Mucosa of stomach (tissue), 1 donor: ENCODE measurements around the gene POP7.

Source experiments
- H3K27me3 ChIP-seq: one replicate; pipeline ENCODE4 v1.7.0; 2013; ENCODE audit warnings: mild to moderate bottlenecking, low read length; ENCODE audit not compliant: control insufficient read depth, insufficient read depth
- H3K36me3 ChIP-seq: one replicate; pipeline ENCODE4 v1.7.0; 2013; ENCODE audit warnings: low read length; ENCODE audit not compliant: control insufficient read depth, insufficient read depth
- H3K4me1 ChIP-seq: one replicate; pipeline ENCODE4 v1.7.0; 2013; ENCODE audit warnings: mild to moderate bottlenecking, low read length; ENCODE audit not compliant: control insufficient read depth, insufficient read depth
- H3K4me3 ChIP-seq: one replicate; pipeline ENCODE4 v1.7.0; 2013; ENCODE audit warnings: low read length
- H3K9ac ChIP-seq: one replicate; pipeline ENCODE4 v1.7.0; 2013; ENCODE audit warnings: mild to moderate bottlenecking, low read length, moderate library complexity
- H3K9me3 ChIP-seq: one replicate; pipeline ENCODE4 v1.7.0; 2013; ENCODE audit warnings: mild to moderate bottlenecking, low read length, moderate library complexity; ENCODE audit not compliant: control insufficient read depth
- donor health status: Pancreatic carcinoma.

Gene POP7

DNA sequence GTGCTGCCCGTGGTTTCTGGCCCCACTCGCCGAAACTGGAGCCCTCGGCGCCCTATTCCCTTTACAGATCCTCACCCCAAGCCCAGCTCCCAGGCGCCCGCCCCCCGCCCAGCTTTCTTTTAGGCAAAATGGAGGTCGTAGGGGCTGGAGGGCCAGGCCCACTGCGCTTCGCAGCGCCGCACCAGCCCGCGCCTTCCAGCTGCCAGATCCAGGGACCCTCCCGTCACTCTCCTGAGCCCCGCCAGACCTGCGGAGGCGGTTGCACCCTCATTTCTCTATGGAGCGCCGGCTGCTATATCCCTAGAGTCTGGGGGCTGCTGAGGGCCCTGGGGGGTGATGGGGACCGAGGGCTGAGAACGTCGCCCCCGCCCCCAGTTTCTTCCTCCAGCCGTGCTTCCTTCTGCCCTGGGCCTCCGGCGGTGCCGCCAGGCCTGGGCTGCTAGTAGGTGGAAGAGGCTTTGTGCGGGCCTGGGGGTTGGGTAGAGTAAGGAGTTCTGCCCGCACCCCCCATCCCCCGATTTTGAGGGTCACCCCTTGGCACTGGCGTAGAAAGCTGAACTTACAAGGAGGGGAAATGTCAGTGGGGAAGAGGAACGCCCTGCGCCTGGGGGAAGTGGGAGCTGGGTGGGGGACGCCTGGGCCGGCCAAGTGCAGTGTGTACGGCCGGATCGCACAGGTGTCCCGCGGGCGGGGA lies 31.4 kb upstream of the POP7 start:
- H3K4me1 ChIP-seq, result peaks cover 6% of the 10 kb centered on the region
- H3K4me3 ChIP-seq, result peak overlapping the region; percentile 61
- H3K27me3 ChIP-seq, result no peaks in the 10 kb centered on the region
- no peaks in the 10 kb centered on the region for H3K9me3 ChIP-seq
- H3K36me3 ChIP-seq, result peaks cover 21% of the 10 kb centered on the region
- H3K9ac ChIP-seq, result peak overlapping the region; percentile 94

DNA sequence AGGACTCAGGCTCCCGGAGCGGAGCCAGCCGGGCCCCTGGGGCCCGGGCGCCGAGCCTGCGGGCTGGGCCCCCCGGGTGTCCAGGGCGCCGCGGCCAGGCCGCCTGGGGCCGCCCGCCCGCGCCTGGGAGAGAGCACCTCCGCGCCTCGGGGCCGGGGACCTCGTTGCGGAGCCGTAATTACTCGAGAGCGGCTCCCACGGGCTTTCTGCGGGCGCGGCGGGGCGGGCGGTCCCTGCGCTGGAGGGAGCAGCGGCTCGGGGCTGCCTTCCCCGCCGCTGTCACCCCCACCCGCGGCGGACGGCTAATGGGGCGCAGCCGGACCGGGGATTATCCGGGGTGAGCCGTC lies 30.8 kb upstream of the POP7 start:
- H3K9ac ChIP-seq, result peak overlapping the region; percentile 94
- H3K36me3 ChIP-seq, result peaks cover 21% of the 10 kb centered on the region
- H3K4me3 ChIP-seq, result no peak overlapping the region
- peaks cover 11% of the 10 kb centered on the region for H3K4me1 ChIP-seq
- no peaks in the 10 kb centered on the region for H3K27me3 ChIP-seq
- H3K9me3 ChIP-seq, result no peaks in the 10 kb centered on the region

DNA sequence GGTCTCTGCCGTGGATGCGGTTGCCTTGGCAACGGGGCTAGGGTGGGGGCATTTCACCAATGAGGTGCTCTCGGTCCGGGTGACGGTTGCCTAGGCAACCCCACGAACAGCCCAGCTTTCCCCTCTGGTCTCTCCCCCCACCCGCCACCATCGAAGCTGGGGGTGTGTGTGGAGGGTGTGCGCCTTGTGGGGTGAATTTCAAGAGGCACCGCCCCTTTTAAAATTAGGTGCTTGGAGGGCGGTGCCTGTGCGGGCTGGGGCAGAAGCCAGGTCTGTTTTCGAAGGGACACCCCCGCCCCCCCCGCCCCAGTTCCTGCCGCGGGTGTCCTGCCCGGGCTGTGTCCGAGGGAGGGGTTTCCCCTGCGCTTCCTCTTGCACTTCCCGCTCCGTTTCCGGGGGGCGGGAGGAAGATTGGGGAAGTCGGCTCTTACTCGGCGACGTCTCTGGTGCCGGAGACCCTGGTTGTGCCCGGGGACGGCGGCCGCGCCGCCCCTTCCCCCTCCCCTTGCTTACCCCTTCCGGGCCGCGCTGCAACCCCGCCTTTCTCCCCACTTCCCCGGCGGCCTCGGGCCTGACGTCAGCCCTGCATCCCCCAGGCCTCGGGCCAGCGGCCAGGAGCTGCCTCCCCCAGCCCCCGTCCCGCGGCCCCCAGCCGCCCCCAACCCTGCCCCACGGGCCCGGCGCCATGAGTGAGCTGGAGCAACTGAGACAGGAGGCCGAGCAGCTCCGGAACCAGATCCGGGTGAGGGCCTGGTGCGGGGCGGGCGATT lies 30.2 kb upstream of the POP7 start:
- peaks cover 11% of the 10 kb centered on the region for H3K4me1 ChIP-seq
- H3K9me3 ChIP-seq, result no peaks in the 10 kb centered on the region
- no peak overlapping the region for H3K4me3 ChIP-seq
- H3K36me3 ChIP-seq, result peaks cover 21% of the 10 kb centered on the region
- no peaks in the 10 kb centered on the region for H3K27me3 ChIP-seq
- peak overlapping the region; percentile 47 for H3K9ac ChIP-seq

DNA sequence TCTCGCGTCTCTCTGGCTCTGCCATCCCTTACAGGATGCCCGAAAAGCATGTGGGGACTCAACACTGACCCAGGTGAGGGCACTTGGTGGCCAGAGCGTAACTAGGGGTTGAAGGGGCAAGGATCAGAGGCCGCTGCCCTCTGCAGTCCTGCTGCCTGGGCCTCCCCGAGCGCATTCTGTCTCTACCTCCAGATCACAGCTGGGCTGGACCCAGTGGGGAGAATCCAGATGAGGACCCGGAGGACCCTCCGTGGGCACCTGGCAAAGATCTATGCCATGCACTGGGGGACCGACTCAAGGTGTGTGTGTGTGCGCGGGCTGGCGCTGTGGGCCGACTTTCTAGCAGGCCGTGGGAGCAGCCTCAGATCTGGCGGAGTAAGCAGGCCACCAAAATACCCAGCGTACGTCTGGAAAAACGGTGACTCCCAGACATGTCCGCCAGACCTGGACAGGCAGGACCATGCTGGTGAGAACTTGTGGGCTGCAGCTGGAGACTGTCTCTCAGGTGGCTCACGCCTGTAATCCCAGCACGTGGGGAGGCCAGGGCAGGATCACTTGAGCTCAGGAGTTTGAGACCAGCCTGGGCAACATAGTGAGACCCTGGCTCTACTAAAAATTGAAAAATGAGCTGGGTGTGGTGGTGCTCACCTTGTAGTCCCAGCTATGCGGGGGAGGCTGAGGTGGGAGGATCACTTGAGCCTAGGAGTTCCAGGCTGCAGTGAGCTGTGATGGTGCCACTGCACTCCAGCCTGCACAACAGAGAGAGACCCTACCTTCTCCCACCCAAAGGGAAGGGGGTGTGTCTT lies 29.2 kb upstream of the POP7 start:
- H3K27me3 ChIP-seq, result no peaks in the 10 kb centered on the region
- peaks cover 21% of the 10 kb centered on the region for H3K36me3 ChIP-seq
- peak overlapping the region; percentile 47 for H3K9ac ChIP-seq
- no peak overlapping the region for H3K4me3 ChIP-seq
- no peaks in the 10 kb centered on the region for H3K9me3 ChIP-seq
- H3K4me1 ChIP-seq, result peaks cover 11% of the 10 kb centered on the region

DNA sequence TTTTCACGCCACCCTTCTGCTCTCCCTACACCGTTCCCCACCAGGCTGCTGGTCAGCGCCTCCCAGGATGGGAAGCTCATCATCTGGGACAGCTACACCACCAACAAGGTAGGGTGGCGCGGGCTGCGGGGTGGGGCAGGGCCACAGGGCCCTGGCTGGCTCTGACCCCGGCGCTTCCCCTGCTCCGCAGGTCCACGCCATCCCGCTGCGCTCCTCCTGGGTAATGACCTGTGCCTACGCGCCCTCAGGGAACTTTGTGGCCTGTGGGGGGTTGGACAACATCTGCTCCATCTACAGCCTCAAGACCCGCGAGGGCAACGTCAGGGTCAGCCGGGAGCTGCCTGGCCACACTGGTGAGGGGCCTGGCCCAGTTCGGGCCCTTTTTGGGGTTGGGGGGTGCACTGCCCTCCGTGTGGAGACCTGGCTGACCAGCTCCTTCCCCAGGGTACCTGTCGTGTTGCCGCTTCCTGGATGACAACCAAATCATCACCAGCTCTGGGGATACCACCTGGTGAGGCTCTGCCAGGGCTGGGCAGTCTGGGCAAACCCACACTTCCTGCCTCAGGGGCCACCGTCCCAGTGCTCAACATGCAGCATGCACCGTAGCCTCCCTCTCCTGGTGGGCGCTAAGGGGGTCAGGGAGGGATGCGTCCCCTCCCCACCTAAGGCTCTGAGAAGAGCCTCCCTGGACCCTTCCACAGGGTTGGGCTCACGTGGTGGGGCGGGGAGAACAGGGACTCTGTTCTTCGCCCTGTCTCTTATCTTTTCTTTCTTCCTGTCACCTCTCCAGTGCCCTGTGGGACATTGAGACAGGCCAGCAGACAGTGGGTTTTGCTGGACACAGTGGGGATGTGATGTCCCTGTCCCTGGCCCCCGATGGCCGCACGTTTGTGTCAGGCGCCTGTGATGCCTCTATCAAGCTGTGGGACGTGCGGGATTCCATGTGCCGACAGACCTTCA lies 28.3 kb upstream of the POP7 start:
- no peak overlapping the region for H3K4me3 ChIP-seq
- H3K9me3 ChIP-seq, result no peaks in the 10 kb centered on the region
- peaks cover 21% of the 10 kb centered on the region for H3K36me3 ChIP-seq
- H3K4me1 ChIP-seq, result peaks cover 11% of the 10 kb centered on the region
- no peaks in the 10 kb centered on the region for H3K27me3 ChIP-seq
- no peak overlapping the region for H3K9ac ChIP-seq

DNA sequence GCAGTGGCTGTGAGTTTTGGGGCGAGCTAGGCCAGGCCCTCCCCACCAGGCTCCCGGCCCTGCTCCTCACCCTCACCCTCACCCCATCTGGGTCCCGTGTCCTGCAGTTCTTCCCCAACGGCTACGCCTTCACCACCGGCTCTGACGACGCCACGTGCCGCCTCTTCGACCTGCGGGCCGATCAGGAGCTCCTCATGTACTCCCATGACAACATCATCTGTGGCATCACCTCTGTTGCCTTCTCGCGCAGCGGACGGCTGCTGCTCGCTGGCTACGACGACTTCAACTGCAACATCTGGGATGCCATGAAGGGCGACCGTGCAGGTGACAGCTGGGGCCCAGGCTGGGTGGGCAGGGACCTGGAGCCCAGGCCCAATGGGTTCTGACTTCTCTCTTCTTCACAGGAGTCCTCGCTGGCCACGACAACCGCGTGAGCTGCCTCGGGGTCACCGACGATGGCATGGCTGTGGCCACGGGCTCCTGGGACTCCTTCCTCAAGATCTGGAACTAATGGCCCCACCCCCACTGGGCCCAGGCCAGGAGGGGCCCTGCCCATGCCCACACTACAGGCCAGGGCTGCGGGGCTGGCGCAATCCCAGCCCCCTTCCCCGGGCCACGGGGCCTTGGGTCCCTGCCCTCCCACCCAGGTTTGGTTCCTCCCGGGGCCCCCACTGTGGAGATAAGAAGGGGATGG lies 27.5 kb upstream of the POP7 start:
- peaks cover 11% of the 10 kb centered on the region for H3K4me1 ChIP-seq
- H3K4me3 ChIP-seq, result no peak overlapping the region
- no peak overlapping the region for H3K9ac ChIP-seq
- no peaks in the 10 kb centered on the region for H3K27me3 ChIP-seq
- H3K9me3 ChIP-seq, result no peaks in the 10 kb centered on the region
- H3K36me3 ChIP-seq, result peaks cover 25% of the 10 kb centered on the region

DNA sequence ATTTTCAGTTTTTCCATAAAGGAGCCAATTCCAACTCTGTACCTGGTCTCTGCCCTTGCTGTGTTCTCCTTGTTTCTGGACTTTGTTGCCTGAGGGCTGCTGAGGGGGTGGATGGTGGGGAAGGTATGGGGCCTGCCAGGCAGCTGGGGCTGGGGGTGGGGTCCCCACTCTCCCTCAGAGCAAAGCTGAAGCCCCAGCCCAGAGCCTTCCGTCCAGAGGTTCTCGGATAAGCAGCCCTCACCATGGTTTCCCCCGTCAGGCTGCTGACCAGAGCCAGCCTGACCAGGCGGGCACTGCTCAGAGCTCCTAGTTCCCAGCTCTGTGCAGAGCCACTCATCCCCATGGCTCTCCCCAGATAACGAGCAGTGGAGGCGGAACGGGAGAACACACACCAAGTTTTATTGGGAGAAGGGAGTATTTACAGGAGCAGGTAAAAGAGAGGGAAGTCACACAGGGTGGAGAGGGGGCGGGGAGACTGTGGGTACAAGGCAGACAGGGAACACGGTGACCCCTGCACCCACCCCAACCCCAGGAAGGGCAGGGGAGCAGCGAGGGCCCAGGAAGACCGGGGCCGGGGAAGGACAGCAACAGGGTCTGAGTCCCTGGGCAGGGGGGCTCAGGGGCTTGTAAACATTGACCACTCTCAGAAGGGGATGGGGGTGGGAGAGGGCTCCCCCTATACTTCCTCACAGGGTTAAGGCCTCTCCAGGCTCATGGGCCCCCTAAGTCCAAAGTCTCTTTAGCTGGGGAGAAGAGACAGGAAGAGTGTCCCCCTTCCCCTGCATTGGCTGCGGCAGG lies 26.6 kb upstream of the POP7 start:
- no peaks in the 10 kb centered on the region for H3K9me3 ChIP-seq
- no peak overlapping the region for H3K4me3 ChIP-seq
- H3K4me1 ChIP-seq, result peaks cover 11% of the 10 kb centered on the region
- peaks cover 28% of the 10 kb centered on the region for H3K36me3 ChIP-seq
- H3K27me3 ChIP-seq, result no peaks in the 10 kb centered on the region
- no peak overlapping the region for H3K9ac ChIP-seq

DNA sequence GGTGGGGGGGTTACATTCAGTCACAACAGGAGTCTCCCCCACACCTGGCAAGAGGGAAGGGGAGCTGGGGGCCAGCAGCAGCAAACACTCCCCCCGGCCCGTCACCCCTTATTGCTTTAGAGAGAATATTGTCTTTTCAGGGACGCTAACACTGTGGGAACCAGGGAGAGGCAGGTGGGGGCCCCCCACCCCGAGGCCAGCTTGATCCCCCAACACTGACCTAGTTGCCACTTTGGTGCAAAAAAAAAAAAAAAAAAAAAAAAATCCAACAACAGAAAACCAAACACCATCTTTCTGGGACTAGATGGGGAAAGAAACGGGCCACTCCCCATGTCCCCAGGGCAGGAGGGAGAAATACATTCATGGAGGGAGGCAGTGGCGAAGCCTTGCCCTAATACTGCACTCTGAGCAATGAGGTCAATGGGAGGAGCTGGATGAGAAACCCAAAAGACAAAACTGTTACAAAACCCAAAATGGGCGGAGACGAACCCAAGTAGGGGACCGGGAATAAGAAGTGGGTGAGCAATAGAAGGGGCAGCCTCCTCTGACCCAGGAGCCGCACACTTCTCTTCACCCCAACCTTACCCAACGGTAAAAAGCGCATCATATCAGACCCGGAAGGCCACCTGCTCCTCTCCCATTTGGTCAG lies 25.9 kb upstream of the POP7 start:
- Histone ChIP-seq H3K4me1 (peaks cover 11% of the 10 kb centered on the region), H3K27me3 (no peaks in the 10 kb centered on the region), H3K36me3 (peaks cover 28% of the 10 kb centered on the region), H3K9me3 (no peaks in the 10 kb centered on the region), H3K9ac (no peak overlapping the region), H3K4me3 (no peak overlapping the region)

DNA sequence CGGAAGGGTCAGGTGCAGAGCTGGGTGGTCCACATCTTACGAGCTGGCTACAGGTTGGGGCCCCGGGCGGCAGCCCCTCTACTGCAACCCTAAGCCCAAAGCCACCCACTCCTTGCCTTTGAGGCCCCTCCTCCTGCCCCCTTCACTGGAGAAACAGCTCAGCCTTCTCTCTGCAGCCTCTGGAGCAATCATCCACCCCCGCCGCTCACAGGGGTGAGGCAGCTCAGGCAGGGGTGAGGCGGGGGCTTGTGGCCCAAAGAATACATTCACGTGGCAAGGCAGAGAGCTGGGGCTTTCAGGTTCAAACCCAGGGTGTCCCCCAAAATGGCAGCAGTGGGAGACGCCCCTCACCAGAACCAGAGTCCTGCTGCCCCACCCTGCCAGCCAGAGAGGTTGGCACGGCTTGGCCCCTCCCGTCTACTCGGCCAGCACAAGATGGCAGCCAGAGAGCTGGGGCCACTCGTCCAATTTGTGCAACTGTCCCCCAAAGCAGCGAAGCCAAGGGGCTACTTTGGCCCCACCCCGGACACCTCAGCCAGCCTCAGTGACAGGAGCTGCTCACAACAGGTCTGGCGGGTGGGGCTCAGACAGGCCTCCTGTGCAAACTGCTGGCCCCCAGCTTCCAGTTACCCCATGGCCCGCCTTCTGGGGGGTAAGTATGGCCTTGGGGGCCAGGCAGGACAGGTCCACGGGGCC lies 25.2 kb upstream of the POP7 start:
- Histone ChIP-seq H3K9me3 (no peaks in the 10 kb centered on the region), H3K4me1 (peaks cover 11% of the 10 kb centered on the region), H3K36me3 (peaks cover 32% of the 10 kb centered on the region), H3K27me3 (no peaks in the 10 kb centered on the region), H3K4me3 (no peak overlapping the region), H3K9ac (no peak overlapping the region)
